ENCODE results near the gene CXADR.

Gene CXADR

DNA sequence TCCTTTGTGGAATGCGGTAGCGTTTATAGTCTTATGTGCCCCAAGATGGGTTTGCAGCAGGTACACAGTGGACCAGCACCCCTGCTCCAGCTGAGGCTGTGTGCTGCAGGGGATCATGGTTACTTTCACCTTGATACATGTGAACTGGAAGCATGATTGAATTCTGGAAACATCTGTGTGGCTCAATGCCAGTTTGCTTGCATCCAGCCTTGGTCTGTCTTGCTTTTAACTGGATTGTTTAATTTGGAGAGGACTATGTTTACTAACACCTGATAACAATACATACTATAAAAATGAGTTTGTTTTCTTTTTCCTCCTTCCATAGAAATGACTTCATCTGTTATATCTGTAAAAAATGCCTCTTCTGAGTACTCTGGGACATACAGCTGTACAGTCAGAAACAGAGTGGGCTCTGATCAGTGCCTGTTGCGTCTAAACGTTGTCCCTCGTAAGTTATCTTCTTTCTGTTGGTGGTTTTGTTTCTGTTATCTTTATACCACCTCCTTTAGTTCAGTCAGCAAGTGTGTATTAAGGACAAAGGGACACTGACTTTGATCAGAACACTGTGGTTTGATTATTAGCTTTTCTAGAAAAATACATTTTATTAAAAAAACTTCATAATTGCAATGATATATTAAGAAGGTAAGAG is 47.7 kb downstream of the CXADR start:
- H3K4me3 ChIP-seq (ENCODE audit: low read length) = no peak overlapping the region
- no peak for TF ChIP-seq CTCF (conservative IDR thresholded peaks at IDR 0.05; ENCODE audit: low read depth, low read length)
- no peak for DNase-seq (ENCODE audit: low read depth)

DNA sequence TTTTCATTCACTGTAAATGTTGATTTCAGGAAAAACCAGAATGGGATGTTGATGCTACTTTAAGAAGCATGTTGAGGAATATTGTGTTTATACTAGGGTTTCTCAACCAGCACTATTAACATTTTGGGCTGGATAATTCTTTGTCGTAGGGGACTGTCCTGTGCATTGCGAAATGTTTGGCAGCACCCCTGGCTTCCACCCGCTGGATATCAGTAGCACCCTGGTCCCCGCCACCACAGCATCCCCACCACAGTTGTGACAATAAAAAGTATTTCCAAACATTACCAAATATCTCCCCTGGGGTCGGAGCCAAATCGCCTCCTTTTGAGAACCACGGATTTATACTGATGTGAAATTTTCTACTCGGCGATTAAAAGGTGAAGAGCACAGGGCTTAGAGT is 57.9 kb downstream of the CXADR start:
- no peak for TF ChIP-seq CTCF (conservative IDR thresholded peaks at IDR 0.05; ENCODE audit: low read depth, low read length)
- H3K4me3 ChIP-seq (ENCODE audit: low read length) = no peak overlapping the region
- DNase-seq (ENCODE audit: low read depth) = no peak

DNA sequence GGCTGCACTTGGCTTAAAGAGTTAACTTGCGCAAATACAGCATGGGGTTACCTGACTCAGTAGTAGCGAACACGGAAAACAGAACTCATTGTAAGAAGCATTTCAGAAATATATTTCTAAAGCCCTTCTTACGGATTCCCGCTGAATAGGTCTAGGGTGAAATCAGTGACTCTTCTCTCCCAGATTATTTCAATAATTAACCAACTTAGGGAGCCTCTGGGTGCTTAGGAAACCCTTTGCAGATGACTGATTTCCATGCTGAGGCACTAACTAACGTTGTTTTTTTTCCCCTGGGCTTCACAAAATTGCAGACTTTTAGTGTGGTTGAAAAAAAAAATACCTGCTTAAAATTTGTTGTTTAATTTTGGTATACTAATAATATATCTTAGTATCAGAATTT is 59.6 kb downstream of the CXADR start:
- no peak for DNase-seq (ENCODE audit: low read depth)
- no peak overlapping the region for H3K4me3 ChIP-seq (ENCODE audit: low read length)
- TF ChIP-seq CTCF (conservative IDR thresholded peaks at IDR 0.05; ENCODE audit: low read depth, low read length) = no peak

DNA sequence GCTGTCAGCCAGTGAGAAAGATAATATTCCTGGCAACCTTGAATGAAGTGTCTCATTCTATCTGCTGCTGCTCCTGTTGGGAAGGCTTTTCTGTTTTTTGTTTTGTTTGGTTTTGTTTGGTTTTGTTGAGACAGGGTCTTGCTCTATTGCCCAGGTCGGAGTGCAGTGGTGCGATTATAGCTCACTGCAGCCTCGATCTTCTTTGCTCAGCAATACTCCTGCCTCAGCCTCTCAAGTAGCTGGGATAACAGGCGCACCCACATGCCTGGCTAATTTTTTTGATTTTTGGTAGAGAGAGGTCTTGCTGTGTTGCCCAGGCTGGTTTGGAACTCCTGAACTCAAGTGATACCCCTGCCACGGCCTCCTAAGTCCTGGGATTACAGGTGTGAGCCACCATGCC is 62.2 kb downstream of the CXADR start:
- TF ChIP-seq CTCF (conservative IDR thresholded peaks at IDR 0.05; ENCODE audit: low read depth, low read length) = no peak
- no peak overlapping the region for H3K4me3 ChIP-seq (ENCODE audit: low read length)
- no peak for DNase-seq (ENCODE audit: low read depth)

GRCh38 chr21:17576080-17576835 is 63.4 kb downstream of the CXADR start:
- TF ChIP-seq CTCF (conservative IDR thresholded peaks at IDR 0.05; ENCODE audit: low read depth, low read length) = no peak
- DNase-seq (ENCODE audit: low read depth) = no peak
- no peak overlapping the region for H3K4me3 ChIP-seq (ENCODE audit: low read length)

DNA sequence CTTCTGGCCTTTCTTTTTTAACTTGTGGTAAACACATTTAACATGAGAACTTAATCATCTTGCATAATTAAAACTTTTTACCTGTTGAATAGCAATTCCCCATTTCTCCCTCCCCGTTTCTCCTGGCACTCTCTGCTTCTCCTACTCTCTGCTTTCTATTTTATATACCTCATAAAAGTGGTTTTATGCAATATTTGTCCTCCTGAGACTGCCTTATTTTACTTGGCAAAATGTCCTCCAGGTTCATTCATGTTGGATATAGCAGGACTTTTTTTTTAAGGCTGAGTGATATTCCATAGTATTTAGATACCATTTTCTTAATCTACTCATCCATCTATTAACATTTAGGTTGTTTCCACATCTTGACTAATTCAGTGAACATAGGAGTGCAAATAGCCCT is 64.9 kb downstream of the CXADR start:
- no peak for TF ChIP-seq CTCF (conservative IDR thresholded peaks at IDR 0.05; ENCODE audit: low read depth, low read length)
- H3K4me3 ChIP-seq (ENCODE audit: low read length) = no peak overlapping the region
- DNase-seq (ENCODE audit: low read depth) = no peak

DNA sequence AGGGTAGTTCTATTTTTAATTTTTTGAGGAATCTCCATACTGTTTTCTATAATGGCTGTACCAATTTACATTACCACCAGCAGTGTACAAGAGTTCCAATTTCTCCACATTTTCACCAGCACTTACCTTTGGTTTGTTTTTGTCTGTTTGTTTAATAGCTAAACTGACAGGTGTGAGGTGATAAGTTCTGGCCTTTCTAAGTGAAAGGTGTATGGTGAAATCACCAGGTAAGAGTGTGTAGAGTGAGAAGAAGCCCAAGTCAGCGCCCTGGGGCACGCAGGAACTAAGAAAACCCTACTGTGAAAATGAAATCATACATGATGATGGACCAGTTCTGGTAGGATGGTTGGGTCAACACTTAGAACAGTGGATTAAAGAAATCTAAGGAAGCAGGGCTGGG is 65.3 kb downstream of the CXADR start:
- no peak for DNase-seq (ENCODE audit: low read depth)

More for the DNA sequence above, 65.3 kb downstream of the CXADR start:
- no peak for TF ChIP-seq CTCF (conservative IDR thresholded peaks at IDR 0.05; ENCODE audit: low read depth, low read length)
- no peak overlapping the region for H3K4me3 ChIP-seq (ENCODE audit: low read length)
